B cell (primary cell): Measurements from ENCODE around the gene SLC4A8.

Experiments used
- CTCF ChIP-seq: fragments of 200-600 bp; IDR thresholded peaks from one replicate; pipeline ENCODE4 v1.8.0; 2022; ENCODE audit warnings: antibody characterized with exemption, mild to moderate bottlenecking
- EZH2 ChIP-seq: IDR thresholded peaks from 2 replicates; pipeline ENCODE4 v1.6.1; 2012; ENCODE audit warnings: borderline replicate concordance, low read depth, mild to moderate bottlenecking, moderate library complexity, low read length; ENCODE audit not compliant: insufficient read depth, poor library complexity, severe bottlenecking

- TF ChIP-seq CTCF = no peak
- no peak for TF ChIP-seq EZH2
Measured at GRCh38 chr12:51547606-51548005, 123.0 kb downstream of the SLC4A8 start.
